Activated T-cell treated with anti-CD3 and anti-CD28 coated beads, Interleukin-2, amount 50 U/mL, for 72 hours (primary cell): ENCODE data around the gene RBM38. TPM values are rescaled to one million over a fixed set of nuclear protein-coding genes. Genes with fewer than 3 reads are reported as not detected.
"Not testable (repeated sequence)": the region's sequence is repeated elsewhere in the genome, so short reads cannot be mapped to it uniquely, and the experiment has no call there.

Source experiments
- ATAC-seq, 2 donors: fragments of 150-1000 bp; cut with Tn5 transposase; replicated peaks in 1 of 2; 2 replicates each; pipeline ENCODE4 v1.10.0; 2021; ENCODE audit warnings: moderate library complexity in 2 of 2, mild to moderate bottlenecking in 1 of 2
- DNase-seq, 2 donors: peaks; one replicate each; pipeline ENCODE4 v3.0.0; 2021 to 2022; ENCODE audit warnings: mixed read lengths in 1 of 2
- H3K27ac Mint-ChIP-seq: one replicate; pipeline ENCODE4 v1.8.0; 2022; ENCODE audit warnings: mild to moderate bottlenecking, moderate library complexity, mixed read lengths
- H3K27me3 Mint-ChIP-seq: one replicate; pipeline ENCODE4 v1.8.0; 2022; ENCODE audit warnings: low read depth, mixed read lengths
- H3K36me3 Mint-ChIP-seq, 2 donors: one replicate each; pipeline ENCODE4 v1.8.0; 2022; ENCODE audit warnings: mixed read lengths in 2 of 2, mild to moderate bottlenecking in 1 of 2; ENCODE audit not compliant: insufficient read depth in 2 of 2
- H3K4me1 Mint-ChIP-seq: one replicate; pipeline ENCODE4 v1.8.0; 2022; ENCODE audit warnings: low read depth, mixed read lengths
- H3K4me3 Mint-ChIP-seq, 2 donors: one replicate each; pipeline ENCODE4 v1.8.0; 2022; ENCODE audit warnings: mild to moderate bottlenecking in 2 of 2, mixed read lengths in 2 of 2, moderate library complexity in 2 of 2
- H3K9me3 Mint-ChIP-seq, 2 donors: one replicate each; pipeline ENCODE4 v1.8.0; 2022; ENCODE audit warnings: mixed read lengths in 2 of 2
- total RNA-seq, 2 donors: library from RNA; stranded (reverse); gene quantifications; one replicate each; pipeline ENCODE4 v1.2.3, GENCODE V29; 2022

The RBM38 gene
- total RNA-seq, 2 donors from 2014 or later = 61.4 to 79.8 TPM

- H3K27ac Mint-ChIP-seq = no peak overlapping the region
- no peaks in the 10 kb centered on the region for H3K36me3 Mint-ChIP-seq
- DNase-seq (no peak), ATAC-seq (no peak)
- H3K4me1 Mint-ChIP-seq = peaks cover 37% of the 10 kb centered on the region
- H3K27me3 Mint-ChIP-seq = no peaks in the 10 kb centered on the region
- no peak overlapping the region for H3K4me3 Mint-ChIP-seq
- no peaks in the 10 kb centered on the region for H3K9me3 Mint-ChIP-seq
Observed at GRCh38 chr20:57426831-57427230, 35.6 kb downstream of the RBM38 start.

DNA sequence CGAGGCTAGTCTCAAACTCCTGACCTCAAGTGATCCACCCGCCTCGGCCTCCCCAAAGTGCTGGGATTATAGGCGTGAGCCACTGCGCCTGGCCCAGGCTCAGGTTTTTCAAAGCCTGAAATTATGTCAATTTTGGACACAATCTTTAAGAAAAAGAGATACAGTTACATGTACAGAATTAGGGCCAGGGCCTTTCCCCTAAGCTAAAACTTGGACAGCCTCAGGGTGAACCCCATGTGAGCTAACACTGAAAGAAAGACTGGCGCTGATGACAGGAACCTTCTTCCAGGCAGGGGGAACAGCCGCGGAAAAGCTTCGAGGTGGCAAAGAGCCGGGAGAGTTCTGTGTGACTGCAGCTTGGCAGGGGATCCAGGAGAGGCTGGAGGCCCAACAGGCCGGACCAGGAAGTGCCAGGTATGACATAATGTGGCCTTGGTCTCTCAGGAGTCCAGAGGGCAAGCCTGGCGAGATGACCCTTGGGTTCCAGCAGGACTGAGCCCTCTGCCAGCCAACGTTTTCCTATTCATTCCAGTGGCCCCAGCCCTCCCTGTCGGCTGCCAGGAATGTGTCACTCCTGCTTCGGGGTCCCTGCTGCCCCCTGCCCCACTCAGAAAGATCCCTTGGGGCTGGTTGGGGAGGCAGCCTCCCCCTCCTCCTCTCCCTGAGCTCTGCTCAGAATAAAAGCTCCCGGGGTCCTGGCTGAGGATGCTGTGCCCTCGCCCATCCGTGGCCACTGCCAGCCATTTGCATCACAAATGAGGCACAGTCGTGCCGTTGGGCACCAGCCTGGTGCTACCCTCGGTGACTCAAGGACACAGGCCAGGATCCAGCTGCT lies 37.3 kb downstream of the RBM38 start:
- no peak for ATAC-seq
- H3K27ac Mint-ChIP-seq = no peak overlapping the region
- no peaks in the 10 kb centered on the region for H3K9me3 Mint-ChIP-seq
- H3K4me1 Mint-ChIP-seq = peaks cover 54% of the 10 kb centered on the region
- no peak for DNase-seq
- no peaks in the 10 kb centered on the region for H3K27me3 Mint-ChIP-seq
- no peaks in the 10 kb centered on the region for H3K36me3 Mint-ChIP-seq
- H3K4me3 Mint-ChIP-seq = no peak overlapping the region

DNA sequence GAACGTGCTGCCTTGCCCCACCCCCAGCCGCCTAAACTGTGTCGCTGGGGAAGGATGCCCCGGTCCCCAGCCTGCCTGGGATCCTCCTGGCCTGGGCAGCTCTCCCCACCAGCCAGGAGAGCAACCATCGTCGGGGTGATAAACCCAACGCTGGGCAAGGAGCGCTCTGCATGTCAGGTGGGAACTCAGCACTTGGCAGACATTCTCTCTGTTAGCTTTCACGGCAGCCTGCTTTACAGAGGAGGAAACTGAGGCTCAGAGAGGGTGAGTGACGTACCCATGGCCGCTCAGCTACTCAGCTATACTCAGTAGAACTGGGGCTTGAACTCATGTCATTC lies 37.9 kb downstream of the RBM38 start:
- ATAC-seq = no peak
- no peaks in the 10 kb centered on the region for H3K9me3 Mint-ChIP-seq
- H3K4me3 Mint-ChIP-seq = no peak overlapping the region
- H3K27ac Mint-ChIP-seq = no peak overlapping the region
- no peaks in the 10 kb centered on the region for H3K27me3 Mint-ChIP-seq
- H3K36me3 Mint-ChIP-seq = no peaks in the 10 kb centered on the region
- no peak for DNase-seq
- peaks cover 60% of the 10 kb centered on the region for H3K4me1 Mint-ChIP-seq

GRCh38 chr20:57429580-57430200 lies 38.5 kb downstream of the RBM38 start:
- Mint-ChIP-seq H3K4me3 (no peak overlapping the region), H3K27me3 (no peaks in the 10 kb centered on the region), H3K4me1 (peaks cover 62% of the 10 kb centered on the region), H3K9me3 (no peaks in the 10 kb centered on the region), H3K36me3 (no peaks in the 10 kb centered on the region), H3K27ac (no peak overlapping the region)
- DNase-seq (no peak), ATAC-seq (peak; percentile 10 to 20)

DNA sequence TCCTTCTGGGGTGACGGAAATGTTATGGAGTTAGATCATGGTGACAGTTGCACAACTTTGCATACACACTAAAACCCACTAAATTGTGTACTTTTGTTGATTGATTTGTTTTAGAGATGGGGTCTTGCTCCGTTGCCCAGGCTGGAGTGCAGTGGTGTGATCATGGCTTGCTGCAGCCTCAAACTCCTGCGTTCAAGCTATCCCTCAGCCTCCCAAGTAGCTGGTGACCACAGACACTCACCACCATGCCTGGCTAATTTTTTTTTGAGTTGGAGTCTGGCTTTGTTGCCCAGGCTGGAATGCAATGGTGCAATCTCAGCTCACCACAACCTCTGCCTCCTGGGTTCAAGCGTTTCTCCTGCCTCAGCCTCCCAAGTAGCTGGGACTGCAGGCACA lies 39.0 kb downstream of the RBM38 start:
- H3K4me3 Mint-ChIP-seq, ATAC-seq, H3K27ac Mint-ChIP-seq, H3K9me3 Mint-ChIP-seq, H3K27me3 Mint-ChIP-seq, DNase-seq, H3K36me3 Mint-ChIP-seq: not testable (repeated sequence)
- H3K4me1 Mint-ChIP-seq = peaks cover 62% of the 10 kb centered on the region

DNA sequence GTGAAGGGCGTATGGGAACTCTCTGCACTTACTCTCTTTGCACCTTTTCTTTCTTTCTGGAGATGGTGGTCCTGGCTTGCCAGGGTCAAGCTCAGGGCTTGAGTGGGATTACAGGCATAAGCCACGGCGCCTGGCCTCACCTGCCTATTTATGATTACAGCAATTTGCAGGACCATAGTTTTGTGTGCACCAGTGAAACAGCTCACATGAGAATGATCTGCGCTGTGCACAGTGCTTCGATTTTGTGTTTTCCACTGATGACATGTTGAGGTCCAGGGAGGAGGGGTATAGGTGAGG lies 40.3 kb downstream of the RBM38 start:
- peaks cover 60% of the 10 kb centered on the region for H3K4me1 Mint-ChIP-seq
- no peaks in the 10 kb centered on the region for H3K36me3 Mint-ChIP-seq
- H3K9me3 Mint-ChIP-seq = no peaks in the 10 kb centered on the region
- DNase-seq (no peak), ATAC-seq (no peak)
- no peaks in the 10 kb centered on the region for H3K27me3 Mint-ChIP-seq
- no peak overlapping the region for H3K27ac Mint-ChIP-seq
- no peak overlapping the region for H3K4me3 Mint-ChIP-seq

DNA sequence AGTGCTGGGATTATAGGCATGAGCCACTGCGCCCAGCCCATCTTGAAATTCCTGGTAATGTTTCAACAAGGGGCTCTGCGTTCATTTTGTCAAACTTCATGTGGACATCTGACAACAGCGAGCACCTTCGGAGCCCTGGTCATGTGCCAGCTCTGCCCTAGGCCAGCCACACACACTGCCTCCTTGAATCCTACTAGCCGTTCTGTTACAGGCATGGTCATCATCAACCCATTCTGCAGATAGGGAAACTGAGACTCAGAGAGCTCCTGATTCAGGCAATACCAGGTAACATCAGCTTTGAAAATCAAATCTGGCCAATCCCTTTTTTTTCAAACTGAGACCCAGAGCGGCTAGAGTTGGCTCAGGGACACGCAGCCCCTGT lies 41.3 kb downstream of the RBM38 start:
- Mint-ChIP-seq H3K36me3 (no peaks in the 10 kb centered on the region), H3K27me3 (no peaks in the 10 kb centered on the region), H3K4me3 (peak overlapping the region; percentile 68 to 72), H3K4me1 (peaks cover 52% of the 10 kb centered on the region), H3K27ac (peak overlapping the region; percentile 56), H3K9me3 (no peaks in the 10 kb centered on the region)
- ATAC-seq (no peak), DNase-seq (no peak)

- peak; percentile 86 to 94 for ATAC-seq
- Mint-ChIP-seq H3K9me3 (no peaks in the 10 kb centered on the region), H3K4me1 (peaks cover 48% of the 10 kb centered on the region), H3K4me3 (peak overlapping the region; percentile 68 to 72), H3K27me3 (no peaks in the 10 kb centered on the region), H3K27ac (peak overlapping the region; percentile 82), H3K36me3 (no peaks in the 10 kb centered on the region)
- peak; percentile 62 to 73 for DNase-seq
Observed at GRCh38 chr20:57432862-57433491, 41.8 kb downstream of the RBM38 start.

GRCh38 chr20:57433657-57434389 lies 42.6 kb downstream of the RBM38 start:
- Mint-ChIP-seq H3K4me3 (peak overlapping the region; percentile 68 to 72), H3K27ac (no peak overlapping the region), H3K9me3 (no peaks in the 10 kb centered on the region), H3K36me3 (no peaks in the 10 kb centered on the region), H3K27me3 (no peaks in the 10 kb centered on the region), H3K4me1 (peaks cover 48% of the 10 kb centered on the region)
- DNase-seq (peak; percentile 32 to 38), ATAC-seq (peak; percentile 61 to 66)

GRCh38 chr20:57434390-57434700 lies 43.1 kb downstream of the RBM38 start:
- H3K4me3 Mint-ChIP-seq = no peak overlapping the region
- no peak for ATAC-seq
- H3K36me3 Mint-ChIP-seq = no peaks in the 10 kb centered on the region
- peak in 1 of 2 donors; percentile 14 for DNase-seq
- H3K4me1 Mint-ChIP-seq = peaks cover 48% of the 10 kb centered on the region
- H3K27me3 Mint-ChIP-seq = no peaks in the 10 kb centered on the region
- no peaks in the 10 kb centered on the region for H3K9me3 Mint-ChIP-seq
- H3K27ac Mint-ChIP-seq = no peak overlapping the region

- peak overlapping the region in 1 of 2 donors; percentile 15 for H3K4me3 Mint-ChIP-seq
- no peaks in the 10 kb centered on the region for H3K36me3 Mint-ChIP-seq
- H3K27me3 Mint-ChIP-seq = no peaks in the 10 kb centered on the region
- ATAC-seq (no peak), DNase-seq (no peak)
- H3K4me1 Mint-ChIP-seq = peaks cover 45% of the 10 kb centered on the region
- no peaks in the 10 kb centered on the region for H3K9me3 Mint-ChIP-seq
- H3K27ac Mint-ChIP-seq = no peak overlapping the region
Observed at GRCh38 chr20:57435105-57435497, 43.9 kb downstream of the RBM38 start.

DNA sequence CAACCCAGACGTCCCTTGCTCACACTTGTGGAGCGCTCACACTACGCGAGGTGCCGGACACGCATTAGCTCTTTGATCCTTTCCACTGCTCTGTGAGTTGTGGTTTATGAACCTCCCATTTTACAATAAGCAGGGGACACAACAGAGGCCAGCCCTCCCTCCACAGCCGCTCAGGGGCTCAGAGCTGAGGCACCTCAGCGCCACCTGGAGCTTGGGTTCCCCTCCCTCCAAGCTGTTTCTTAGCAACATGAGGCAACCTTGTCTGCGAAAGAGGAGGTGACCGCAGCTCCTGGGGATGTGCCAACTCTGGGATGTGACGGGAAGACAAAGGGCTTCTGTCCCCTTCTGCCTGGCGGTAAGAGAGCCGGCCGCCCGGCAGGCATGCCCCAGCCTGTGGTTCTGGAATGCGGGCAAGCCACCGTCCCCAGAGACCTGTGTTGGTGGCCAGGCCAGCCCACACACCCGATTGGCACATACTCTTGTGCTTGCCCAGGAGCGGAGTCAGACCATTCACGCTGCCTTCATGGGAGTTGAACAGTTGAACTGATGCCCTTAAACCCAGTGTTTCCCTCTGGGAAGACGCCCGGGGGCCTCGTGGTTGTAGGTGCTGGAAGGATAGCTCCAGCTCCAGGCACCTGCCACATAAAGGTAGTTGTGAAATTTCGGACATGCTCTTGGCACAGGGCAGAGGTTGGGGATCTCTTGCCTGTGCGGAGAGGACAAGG lies 44.5 kb downstream of the RBM38 start:
- no peaks in the 10 kb centered on the region for H3K27me3 Mint-ChIP-seq
- ATAC-seq = no peak
- no peaks in the 10 kb centered on the region for H3K36me3 Mint-ChIP-seq
- no peak overlapping the region for H3K4me3 Mint-ChIP-seq
- no peak overlapping the region for H3K27ac Mint-ChIP-seq
- no peaks in the 10 kb centered on the region for H3K9me3 Mint-ChIP-seq
- DNase-seq = no peak
- peaks cover 46% of the 10 kb centered on the region for H3K4me1 Mint-ChIP-seq

DNA sequence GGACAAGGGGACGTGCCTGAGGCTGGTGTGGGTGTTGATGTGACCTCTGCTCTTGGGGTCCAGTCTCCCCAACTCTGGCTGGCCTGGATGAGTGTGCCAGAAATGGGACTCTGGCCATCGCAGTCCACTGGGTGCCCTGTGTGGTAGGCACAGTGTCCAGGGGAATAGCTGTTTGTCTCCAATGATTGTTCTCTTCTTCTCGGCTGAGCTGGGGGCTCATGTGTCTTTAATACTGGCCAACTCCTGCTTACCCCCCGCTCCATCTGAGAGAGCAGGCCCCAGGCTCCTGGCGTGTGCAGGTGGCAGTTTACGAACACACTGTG lies 45.0 kb downstream of the RBM38 start:
- peaks cover 46% of the 10 kb centered on the region for H3K4me1 Mint-ChIP-seq
- H3K9me3 Mint-ChIP-seq = no peaks in the 10 kb centered on the region
- no peak for DNase-seq
- H3K36me3 Mint-ChIP-seq = no peaks in the 10 kb centered on the region
- H3K27me3 Mint-ChIP-seq = no peaks in the 10 kb centered on the region
- no peak overlapping the region for H3K4me3 Mint-ChIP-seq
- no peak overlapping the region for H3K27ac Mint-ChIP-seq
- no peak for ATAC-seq
